Measurements from ENCODE around the gene ESPN.
"Not testable (repeated sequence)": the region's sequence is repeated elsewhere in the genome, so short reads cannot be mapped to it uniquely, and the experiment has no call there.

ESPN gene

GRCh38 chr1:6487804-6488484 lies 63.4 kb downstream of the ESPN start:
- in situ Hi-C loops (cut with MboI; ENCODE audit: low sequenced_read_pairs) = no loop called here
- no peak for DNase-seq (ENCODE audit: low spot score in 2 of 2)
- Histone ChIP-seq H3K9me3 (no peaks in the 10 kb centered on the region), H3K4me3 (no peak overlapping the region), H3K4me1 (peaks cover 6% of the 10 kb centered on the region; the same call in 1 of the 2 replicates), H3K36me3 (replicated peaks) (no peaks in the 10 kb centered on the region), H3K27me3 (ENCODE audit: low read depth) (peaks cover 15% of the 10 kb centered on the region)

GRCh38 chr1:6488602-6489382 lies 64.2 kb downstream of the ESPN start:
- DNase-seq (ENCODE audit: low spot score in 2 of 2) = peak in 1 of 2 experiments; percentile 58
- no peaks in the 10 kb centered on the region for H3K36me3 ChIP-seq (replicated peaks)
- no peaks in the 10 kb centered on the region for H3K9me3 ChIP-seq
- H3K27me3 ChIP-seq (ENCODE audit: low read depth) = peaks cover 15% of the 10 kb centered on the region
- peaks cover 6% of the 10 kb centered on the region; the same call in 1 of the 2 replicates for H3K4me1 ChIP-seq
- H3K4me3 ChIP-seq = no peak overlapping the region
- in situ Hi-C loops (cut with MboI; ENCODE audit: low sequenced_read_pairs) = no loop called here

GRCh38 chr1:6489383-6489765 lies 64.8 kb downstream of the ESPN start:
- Histone ChIP-seq H3K4me1 (peaks cover 6% of the 10 kb centered on the region; the same call in 1 of the 2 replicates), H3K36me3 (replicated peaks) (no peaks in the 10 kb centered on the region), H3K27me3 (ENCODE audit: low read depth) (peaks cover 13% of the 10 kb centered on the region), H3K9me3 (no peaks in the 10 kb centered on the region), H3K4me3 (peak overlapping the region; percentile 72)
- in situ Hi-C loops (cut with MboI; ENCODE audit: low sequenced_read_pairs) = no loop called here
- no peak for DNase-seq (ENCODE audit: low spot score in 2 of 2)

GRCh38 chr1:6489799-6490180 lies 65.2 kb downstream of the ESPN start:
- H3K4me3 ChIP-seq = peak overlapping the region; percentile 72
- DNase-seq (ENCODE audit: low spot score in 2 of 2) = peak; percentile 65 to 85
- no peaks in the 10 kb centered on the region for H3K36me3 ChIP-seq (replicated peaks)
- no peaks in the 10 kb centered on the region for H3K9me3 ChIP-seq
- in situ Hi-C loops (cut with MboI; ENCODE audit: low sequenced_read_pairs) = no loop called here
- H3K27me3 ChIP-seq (ENCODE audit: low read depth) = peaks cover 13% of the 10 kb centered on the region
- H3K4me1 ChIP-seq = peaks cover 6% of the 10 kb centered on the region; the same call in 1 of the 2 replicates

GRCh38 chr1:6490181-6491080 lies 65.9 kb downstream of the ESPN start:
- peaks cover 6% of the 10 kb centered on the region; the same call in 1 of the 2 replicates for H3K4me1 ChIP-seq
- in situ Hi-C loops (cut with MboI; ENCODE audit: low sequenced_read_pairs) = no loop called here

GRCh38 chr1:6491081-6491449 lies 66.5 kb downstream of the ESPN start:
- DNase-seq (ENCODE audit: low spot score in 2 of 2) = no peak
- Histone ChIP-seq H3K4me1 (peaks cover 11% of the 10 kb centered on the region), H3K27me3 (ENCODE audit: low read depth) (peaks cover 3% of the 10 kb centered on the region), H3K9me3 (no peaks in the 10 kb centered on the region), H3K36me3 (replicated peaks) (no peaks in the 10 kb centered on the region), H3K4me3 (peak overlapping the region; percentile 72)
- in situ Hi-C loops (cut with MboI; ENCODE audit: low sequenced_read_pairs) = no loop called here

More at GRCh38 chr1:6490181-6491080, 65.9 kb downstream of the ESPN start:
- peak overlapping the region; percentile 72 for H3K4me3 ChIP-seq
- H3K9me3 ChIP-seq = no peaks in the 10 kb centered on the region
- peak; percentile 74 to 89 for DNase-seq (ENCODE audit: low spot score in 2 of 2)
- no peaks in the 10 kb centered on the region for H3K36me3 ChIP-seq (replicated peaks)
- peaks cover 8% of the 10 kb centered on the region for H3K27me3 ChIP-seq (ENCODE audit: low read depth)

GRCh38 chr1:6491480-6491962 lies 66.9 kb downstream of the ESPN start, which contains the start of gene PLEKHG5:
Gene PLEKHG5 (minus strand): TSS chr1:6491667. CDS start chr1:6477571, 14,096 bp downstream.
- in situ Hi-C loops (cut with MboI; ENCODE audit: low sequenced_read_pairs) = no loop called here
- H3K4me3 ChIP-seq = peak within 1 kb of the TSS; percentile 72
- H3K9me3 ChIP-seq = no peaks in the 10 kb centered on the region
- H3K4me1 ChIP-seq = peaks cover 13% of the 10 kb centered on the region
- no peaks in the 10 kb centered on the region for H3K36me3 ChIP-seq (replicated peaks)
- no peak for DNase-seq (ENCODE audit: low spot score in 2 of 2)
- H3K27me3 ChIP-seq (ENCODE audit: low read depth) = no peaks in the 10 kb centered on the region

GRCh38 chr1:6491966-6492365 lies 67.4 kb downstream of the ESPN start:
- in situ Hi-C loops (cut with MboI; ENCODE audit: low sequenced_read_pairs) = no loop called here
- no peaks in the 10 kb centered on the region for H3K27me3 ChIP-seq (ENCODE audit: low read depth)
- DNase-seq (ENCODE audit: low spot score in 2 of 2) = no peak
- no peaks in the 10 kb centered on the region for H3K36me3 ChIP-seq (replicated peaks)
- no peak overlapping the region; the same call in 1 of the 2 replicates for H3K4me3 ChIP-seq
- H3K9me3 ChIP-seq = no peaks in the 10 kb centered on the region
- peaks cover 16% of the 10 kb centered on the region for H3K4me1 ChIP-seq

- H3K9me3 ChIP-seq; H3K4me3 ChIP-seq; in situ Hi-C loops (cut with MboI; ENCODE audit: low sequenced_read_pairs); DNase-seq (ENCODE audit: low spot score in 2 of 2); H3K27me3 ChIP-seq (ENCODE audit: low read depth); H3K36me3 ChIP-seq (replicated peaks): not testable (repeated sequence)
- H3K4me1 ChIP-seq = peaks cover 16% of the 10 kb centered on the region
These were observed 69.3 kb downstream of the ESPN start for GRCh38 chr1:6493834-6494223.

- no peaks in the 10 kb centered on the region for H3K27me3 ChIP-seq (ENCODE audit: low read depth)
These were observed 70.1 kb downstream of the ESPN start for GRCh38 chr1:6494627-6495026.

GRCh38 chr1:6495041-6495441 lies 70.5 kb downstream of the ESPN start:
- no peak for DNase-seq (ENCODE audit: low spot score in 2 of 2)
- Histone ChIP-seq H3K4me3 (no peak overlapping the region), H3K27me3 (ENCODE audit: low read depth) (no peaks in the 10 kb centered on the region), H3K4me1 (peaks cover 16% of the 10 kb centered on the region), H3K36me3 (replicated peaks) (no peaks in the 10 kb centered on the region), H3K9me3 (no peaks in the 10 kb centered on the region)
- in situ Hi-C loops (cut with MboI; ENCODE audit: low sequenced_read_pairs) = no loop called here

More at GRCh38 chr1:6494627-6495026, 70.1 kb downstream of the ESPN start:
- H3K36me3 ChIP-seq (replicated peaks) = no peaks in the 10 kb centered on the region
- no peaks in the 10 kb centered on the region for H3K9me3 ChIP-seq
- in situ Hi-C loops (cut with MboI; ENCODE audit: low sequenced_read_pairs) = no loop called here
- peaks cover 16% of the 10 kb centered on the region for H3K4me1 ChIP-seq
- DNase-seq (ENCODE audit: low spot score in 2 of 2) = no peak
- no peak overlapping the region for H3K4me3 ChIP-seq

- Histone ChIP-seq H3K9me3 (no peaks in the 10 kb centered on the region), H3K36me3 (replicated peaks) (no peaks in the 10 kb centered on the region), H3K4me1 (peaks cover 16% of the 10 kb centered on the region), H3K4me3 (no peak overlapping the region), H3K27me3 (ENCODE audit: low read depth) (no peaks in the 10 kb centered on the region)
- in situ Hi-C loops (cut with MboI; ENCODE audit: low sequenced_read_pairs) = no loop called here
- DNase-seq (ENCODE audit: low spot score in 2 of 2) = peak; percentile 23 to 56
These were observed 71.2 kb downstream of the ESPN start for GRCh38 chr1:6495540-6496364.

GRCh38 chr1:6496365-6496721 lies 71.8 kb downstream of the ESPN start:
- Histone ChIP-seq H3K9me3 (no peaks in the 10 kb centered on the region), H3K4me3 (peak overlapping the region; percentile 41), H3K27me3 (ENCODE audit: low read depth) (no peaks in the 10 kb centered on the region), H3K4me1 (peaks cover 14% of the 10 kb centered on the region), H3K36me3 (replicated peaks) (no peaks in the 10 kb centered on the region)
- no peak for DNase-seq (ENCODE audit: low spot score in 2 of 2)
- in situ Hi-C loops (cut with MboI; ENCODE audit: low sequenced_read_pairs) = no loop called here

All from HAP-1 (cell line).